A549 (cell line): ENCODE data around the gene LYPD8.

Experiments used
- EP300 ChIP-seq, 2 experiments: fragments of >200 bp; sonication (Bioruptor Twin); formaldehyde crosslinking; IDR thresholded peaks; 2 replicates in 1 of 2; 3 replicates in 1 of 2; pipeline ENCODE4 v1.6.1; 2016 to 2017
- HOXA7 ChIP-seq: fragments of 250-450 bp; sonication (Bioruptor Pico); IDR thresholded peaks from 2 replicates; pipeline ENCODE4 v1.5.0; 2020; ENCODE audit warnings: mild to moderate bottlenecking, moderate library complexity
- KDM1A ChIP-seq: fragments of 200-600 bp; sonication (generic); IDR thresholded peaks from 2 replicates; pipeline ENCODE4 v1.6.1; 2016; ENCODE audit warnings: low read depth, mild to moderate bottlenecking
- MYC ChIP-seq: IDR thresholded peaks from 2 replicates; pipeline ENCODE4 v1.6.1; 2012; ENCODE audit warnings: mild to moderate bottlenecking, inconsistent platforms, low read length, improper control_type of control experiment, borderline replicate concordance
- PHF8 ChIP-seq: fragments of 200-600 bp; sonication (generic); IDR thresholded peaks from 2 replicates; pipeline ENCODE4 v1.6.1; 2016; ENCODE audit warnings: low read depth, mild to moderate bottlenecking, antibody characterized with exemption, moderate library complexity, borderline replicate concordance
- TF ChIP-seq, protein P1 (sequence below): fragments of >200 bp; sonication (Bioruptor Twin); formaldehyde crosslinking; IDR thresholded peaks from 3 replicates; pipeline ENCODE4 v1.5.1; 2016
- TF ChIP-seq, protein P2 (sequence below): IDR thresholded peaks from 2 replicates; pipeline ENCODE4 v1.6.1; 2012

DNA sequence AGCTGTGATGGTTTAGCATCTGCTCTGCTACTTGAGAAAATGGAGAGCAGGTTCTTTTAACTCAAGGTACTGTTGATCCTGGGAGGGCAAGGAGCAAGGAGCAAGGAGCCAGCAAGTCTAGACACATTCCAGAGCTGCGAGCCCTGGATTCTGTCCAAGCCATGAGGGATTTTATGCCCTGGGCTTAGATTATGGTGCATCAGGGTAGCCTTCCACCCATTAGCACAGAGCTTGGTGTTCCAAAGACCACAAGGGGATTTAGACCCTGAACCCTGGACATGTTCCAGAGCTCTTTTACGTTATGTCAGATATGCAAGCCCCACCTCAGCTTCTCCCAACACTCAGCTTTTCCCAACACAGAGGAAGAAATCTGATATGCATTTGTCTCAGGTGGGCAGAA is 51.0 kb downstream of the LYPD8 start:
- TF ChIP-seq PHF8 (no peak), HOXA7 (no peak), EP300 (IDR thresholded peaks at IDR 0.05) (no peak), MYC (no peak), KDM1A (no peak)
- TF ChIP-seq, protein P1, sequence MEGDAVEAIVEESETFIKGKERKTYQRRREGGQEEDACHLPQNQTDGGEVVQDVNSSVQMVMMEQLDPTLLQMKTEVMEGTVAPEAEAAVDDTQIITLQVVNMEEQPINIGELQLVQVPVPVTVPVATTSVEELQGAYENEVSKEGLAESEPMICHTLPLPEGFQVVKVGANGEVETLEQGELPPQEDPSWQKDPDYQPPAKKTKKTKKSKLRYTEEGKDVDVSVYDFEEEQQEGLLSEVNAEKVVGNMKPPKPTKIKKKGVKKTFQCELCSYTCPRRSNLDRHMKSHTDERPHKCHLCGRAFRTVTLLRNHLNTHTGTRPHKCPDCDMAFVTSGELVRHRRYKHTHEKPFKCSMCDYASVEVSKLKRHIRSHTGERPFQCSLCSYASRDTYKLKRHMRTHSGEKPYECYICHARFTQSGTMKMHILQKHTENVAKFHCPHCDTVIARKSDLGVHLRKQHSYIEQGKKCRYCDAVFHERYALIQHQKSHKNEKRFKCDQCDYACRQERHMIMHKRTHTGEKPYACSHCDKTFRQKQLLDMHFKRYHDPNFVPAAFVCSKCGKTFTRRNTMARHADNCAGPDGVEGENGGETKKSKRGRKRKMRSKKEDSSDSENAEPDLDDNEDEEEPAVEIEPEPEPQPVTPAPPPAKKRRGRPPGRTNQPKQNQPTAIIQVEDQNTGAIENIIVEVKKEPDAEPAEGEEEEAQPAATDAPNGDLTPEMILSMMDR, result no peak
- TF ChIP-seq, protein P2, sequence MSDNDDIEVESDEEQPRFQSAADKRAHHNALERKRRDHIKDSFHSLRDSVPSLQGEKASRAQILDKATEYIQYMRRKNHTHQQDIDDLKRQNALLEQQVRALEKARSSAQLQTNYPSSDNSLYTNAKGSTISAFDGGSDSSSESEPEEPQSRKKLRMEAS, result no peak
